22Rv1 (cell line): Measurements from ENCODE around the gene ENO1.

Source experiments
- ZFX ChIP-seq: fragments of 450-650 bp; IDR thresholded peaks from 2 replicates; pipeline ENCODE4 v1.6.1; 2017; ENCODE audit warnings: antibody characterized with exemption, borderline replicate concordance
- TF ChIP-seq, protein P1 (sequence below): fragments of 450-650 bp; IDR thresholded peaks from 2 replicates; pipeline ENCODE4 v1.5.1; 2017; ENCODE audit warnings: mild to moderate bottlenecking

GRCh38 chr1:8889103-8889846, 10.8 kb upstream of the ENO1 start:
- TF ChIP-seq, protein P1, sequence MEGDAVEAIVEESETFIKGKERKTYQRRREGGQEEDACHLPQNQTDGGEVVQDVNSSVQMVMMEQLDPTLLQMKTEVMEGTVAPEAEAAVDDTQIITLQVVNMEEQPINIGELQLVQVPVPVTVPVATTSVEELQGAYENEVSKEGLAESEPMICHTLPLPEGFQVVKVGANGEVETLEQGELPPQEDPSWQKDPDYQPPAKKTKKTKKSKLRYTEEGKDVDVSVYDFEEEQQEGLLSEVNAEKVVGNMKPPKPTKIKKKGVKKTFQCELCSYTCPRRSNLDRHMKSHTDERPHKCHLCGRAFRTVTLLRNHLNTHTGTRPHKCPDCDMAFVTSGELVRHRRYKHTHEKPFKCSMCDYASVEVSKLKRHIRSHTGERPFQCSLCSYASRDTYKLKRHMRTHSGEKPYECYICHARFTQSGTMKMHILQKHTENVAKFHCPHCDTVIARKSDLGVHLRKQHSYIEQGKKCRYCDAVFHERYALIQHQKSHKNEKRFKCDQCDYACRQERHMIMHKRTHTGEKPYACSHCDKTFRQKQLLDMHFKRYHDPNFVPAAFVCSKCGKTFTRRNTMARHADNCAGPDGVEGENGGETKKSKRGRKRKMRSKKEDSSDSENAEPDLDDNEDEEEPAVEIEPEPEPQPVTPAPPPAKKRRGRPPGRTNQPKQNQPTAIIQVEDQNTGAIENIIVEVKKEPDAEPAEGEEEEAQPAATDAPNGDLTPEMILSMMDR, result no peak
- no peak for TF ChIP-seq ZFX
